ENCODE measurements around the gene NUDT15.

The NUDT15 gene

DNA sequence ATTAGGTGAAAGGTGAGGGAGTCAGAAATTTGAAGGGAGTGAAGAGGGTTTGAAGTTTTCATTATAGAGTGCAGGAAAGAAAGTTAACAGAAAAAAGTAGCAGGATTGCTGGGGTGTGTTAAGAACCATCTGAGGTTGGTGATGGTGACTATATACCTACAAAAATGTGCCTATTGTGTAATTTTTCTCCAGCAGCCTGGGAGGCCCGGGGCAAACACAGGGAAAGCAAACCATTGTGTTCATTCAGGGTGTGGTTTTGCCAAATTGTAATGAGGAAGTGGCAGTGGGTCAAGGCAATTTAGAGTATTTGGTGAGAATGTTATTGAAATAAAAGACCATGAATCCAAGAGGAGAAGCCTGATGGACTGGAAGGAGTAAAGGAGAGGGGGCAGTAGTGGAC lies 28.2 kb upstream of the NUDT15 start:
- intact Hi-C loops (cut with DNase I; ENCODE audit: low total_unique reads): no loop called here
- Histone ChIP-seq H3K27me3 (no peaks in the 10 kb centered on the region), H3K27ac (no peak overlapping the region), H3K9me3 (no peaks in the 10 kb centered on the region), H3K36me3 (no peaks in the 10 kb centered on the region), H3K4me1 (no peaks in the 10 kb centered on the region), H3K4me3 (no peak overlapping the region)
- DNase-seq: no peak
- TF ChIP-seq CTCF (IDR thresholded peaks at IDR 0.05): no peak

- Histone ChIP-seq H3K27ac (no peak overlapping the region), H3K4me3 (no peak overlapping the region), H3K9me3 (no peaks in the 10 kb centered on the region), H3K36me3 (no peaks in the 10 kb centered on the region), H3K27me3 (no peaks in the 10 kb centered on the region), H3K4me1 (no peaks in the 10 kb centered on the region)
- TF ChIP-seq CTCF (IDR thresholded peaks at IDR 0.05): no peak
- intact Hi-C loops (cut with DNase I; ENCODE audit: low total_unique reads): no loop called here
- no peak for DNase-seq
Observed at GRCh38 chr13:48010698-48011097, 26.8 kb upstream of the NUDT15 start.

GRCh38 chr13:48012668-48013067 lies 24.9 kb upstream of the NUDT15 start:
- Histone ChIP-seq H3K9me3 (no peaks in the 10 kb centered on the region), H3K36me3 (no peaks in the 10 kb centered on the region), H3K27me3 (no peaks in the 10 kb centered on the region), H3K27ac (no peak overlapping the region), H3K4me1 (no peaks in the 10 kb centered on the region), H3K4me3 (no peak overlapping the region)
- no peak for TF ChIP-seq CTCF (IDR thresholded peaks at IDR 0.05)
- intact Hi-C loops (cut with DNase I; ENCODE audit: low total_unique reads): no loop called here
- DNase-seq: no peak

- intact Hi-C loops (cut with DNase I; ENCODE audit: low total_unique reads): no loop called here
- no peak for DNase-seq
- Histone ChIP-seq H3K4me3 (no peak overlapping the region), H3K9me3 (no peaks in the 10 kb centered on the region), H3K27me3 (no peaks in the 10 kb centered on the region), H3K27ac (no peak overlapping the region), H3K4me1 (no peaks in the 10 kb centered on the region), H3K36me3 (no peaks in the 10 kb centered on the region)
- TF ChIP-seq CTCF (IDR thresholded peaks at IDR 0.05): no peak
Observed at GRCh38 chr13:48014359-48014758, 23.2 kb upstream of the NUDT15 start.

DNA sequence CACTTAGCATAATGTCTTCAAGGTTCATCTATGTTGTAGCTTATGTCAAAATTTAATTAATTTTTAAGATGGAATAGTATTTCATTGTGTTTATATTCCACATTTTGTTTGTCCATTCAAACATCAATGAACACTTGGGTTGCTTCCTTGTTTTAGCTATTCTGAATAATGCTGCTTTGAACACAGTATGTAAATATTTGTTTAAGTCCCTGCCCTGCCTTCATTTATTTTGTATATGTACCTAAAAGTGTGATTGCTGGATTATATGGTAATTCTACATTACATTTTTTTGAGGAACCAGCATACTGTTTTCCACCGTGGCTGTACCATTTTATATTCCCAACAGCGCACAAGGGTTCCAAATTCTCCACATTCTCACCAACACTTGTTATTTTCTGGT lies 18.9 kb upstream of the NUDT15 start:
- Histone ChIP-seq H3K9me3 (no peaks in the 10 kb centered on the region), H3K27ac (no peak overlapping the region), H3K4me1 (no peaks in the 10 kb centered on the region), H3K36me3 (no peaks in the 10 kb centered on the region), H3K27me3 (no peaks in the 10 kb centered on the region), H3K4me3 (no peak overlapping the region)
- intact Hi-C loops (cut with DNase I; ENCODE audit: low total_unique reads): no loop called here
- TF ChIP-seq CTCF (IDR thresholded peaks at IDR 0.05): no peak
- DNase-seq: no peak

- H3K27me3 ChIP-seq: no peaks in the 10 kb centered on the region
- H3K27ac ChIP-seq: no peak overlapping the region
- TF ChIP-seq CTCF (IDR thresholded peaks at IDR 0.05): no peak
- no peaks in the 10 kb centered on the region for H3K36me3 ChIP-seq
- no peak overlapping the region for H3K4me3 ChIP-seq
- no peaks in the 10 kb centered on the region for H3K4me1 ChIP-seq
- intact Hi-C loops (cut with DNase I; ENCODE audit: low total_unique reads): no loop called here
- DNase-seq: no peak
- H3K9me3 ChIP-seq: no peaks in the 10 kb centered on the region
Observed at GRCh38 chr13:48019796-48020195, 17.7 kb upstream of the NUDT15 start.
